Activated CD8-positive, alpha-beta T cell treated with anti-CD3 and anti-CD28 coated beads for 36 hours (primary cell): ENCODE data around the gene GLT8D1. TPM values are rescaled to one million over a fixed set of nuclear protein-coding genes. Genes with fewer than 3 reads are reported as not detected.

ENCODE experiments used
- ATAC-seq: fragments of 200-7000 bp; cut with Tn5 transposase; one replicate; pipeline ENCODE4 v1.10.0; 2021; ENCODE audit warnings: mild to moderate bottlenecking, moderate library complexity
- CTCF ChIA-PET: fragments of 350-600 bp; sonication (Branson Sonifier 250); formaldehyde crosslinking; loops from one replicate; lab custom pipeline; 2021; ENCODE audit warnings: antibody characterized with exemption; lab: Charles Lee
- POLR2A ChIA-PET: fragments of 350-600 bp; sonication (Branson Sonifier 250); formaldehyde crosslinking; loops from one replicate; lab custom pipeline; 2021; ENCODE audit warnings: antibody characterized with exemption; lab: Charles Lee
- DNase-seq: peaks from one replicate; pipeline ENCODE4 v3.0.0-alpha.2; 2020
- H3K27ac Mint-ChIP-seq: one replicate; pipeline ENCODE4 v1.8.0; 2021; ENCODE audit warnings: mild to moderate bottlenecking, mixed read lengths
- H3K27me3 Mint-ChIP-seq: one replicate; pipeline ENCODE4 v1.8.0; 2021; ENCODE audit warnings: mixed read lengths
- H3K36me3 Mint-ChIP-seq: one replicate; pipeline ENCODE4 v1.8.0; 2021; ENCODE audit warnings: low read depth, mixed read lengths
- H3K4me1 Mint-ChIP-seq: one replicate; pipeline ENCODE4 v1.8.0; 2021; ENCODE audit warnings: low read depth, mixed read lengths
- H3K4me3 Mint-ChIP-seq: one replicate; pipeline ENCODE4 v1.8.0; 2021; ENCODE audit warnings: mild to moderate bottlenecking, moderate library complexity, mixed read lengths
- H3K9me3 Mint-ChIP-seq: one replicate; pipeline ENCODE4 v1.8.0; 2021; ENCODE audit warnings: mixed read lengths
- intact Hi-C: fragments of 100-400 bp; cut with micrococcal nuclease; formaldehyde crosslinking; loops from one replicate; pipeline ENCODE4 v1.10.0; 2022
- total RNA-seq, 2 experiments: library from RNA; stranded (reverse); gene quantifications; one replicate each; pipeline ENCODE4 v1.2.3, GENCODE V29; 2021
- TF ChIP-seq, protein P1 (sequence below): fragments of 200-600 bp; IDR thresholded peaks from one replicate; pipeline ENCODE4 v1.8.0; 2022; ENCODE audit warnings: antibody characterized with exemption, mild to moderate bottlenecking

The GLT8D1 gene
- total RNA-seq, 2 experiments from 2014 or later: 34.0 to 35.0 TPM

GRCh38 chr3:52721730-52722008, 16.1 kb upstream of the GLT8D1 start:
- ATAC-seq: peak; percentile 27
- TF ChIP-seq, protein P1, sequence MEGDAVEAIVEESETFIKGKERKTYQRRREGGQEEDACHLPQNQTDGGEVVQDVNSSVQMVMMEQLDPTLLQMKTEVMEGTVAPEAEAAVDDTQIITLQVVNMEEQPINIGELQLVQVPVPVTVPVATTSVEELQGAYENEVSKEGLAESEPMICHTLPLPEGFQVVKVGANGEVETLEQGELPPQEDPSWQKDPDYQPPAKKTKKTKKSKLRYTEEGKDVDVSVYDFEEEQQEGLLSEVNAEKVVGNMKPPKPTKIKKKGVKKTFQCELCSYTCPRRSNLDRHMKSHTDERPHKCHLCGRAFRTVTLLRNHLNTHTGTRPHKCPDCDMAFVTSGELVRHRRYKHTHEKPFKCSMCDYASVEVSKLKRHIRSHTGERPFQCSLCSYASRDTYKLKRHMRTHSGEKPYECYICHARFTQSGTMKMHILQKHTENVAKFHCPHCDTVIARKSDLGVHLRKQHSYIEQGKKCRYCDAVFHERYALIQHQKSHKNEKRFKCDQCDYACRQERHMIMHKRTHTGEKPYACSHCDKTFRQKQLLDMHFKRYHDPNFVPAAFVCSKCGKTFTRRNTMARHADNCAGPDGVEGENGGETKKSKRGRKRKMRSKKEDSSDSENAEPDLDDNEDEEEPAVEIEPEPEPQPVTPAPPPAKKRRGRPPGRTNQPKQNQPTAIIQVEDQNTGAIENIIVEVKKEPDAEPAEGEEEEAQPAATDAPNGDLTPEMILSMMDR: no peak
- peaks cover 21% of the 10 kb centered on the region for H3K4me1 Mint-ChIP-seq
- peaks cover 4% of the 10 kb centered on the region for H3K9me3 Mint-ChIP-seq
- H3K36me3 Mint-ChIP-seq: peaks cover 12% of the 10 kb centered on the region
- DNase-seq: no peak
- ChIA-PET POLR2A (interaction anchor here (1.0 to 1.9 kb wide), 3 partner anchors 16 to 49 kb away, joined by 3 to 5 read pairs (median 5); partner anchors contain the start of genes GLT8D1, GNL3, NEK4 and SPCS1), CTCF (interaction anchor here (1.5 to 1.7 kb wide), 3 partner anchors 10 to 100 kb away, joined by 4 read pairs; no protein-coding TSS in a partner anchor)
- intact Hi-C loops: no loop called here
- H3K4me3 Mint-ChIP-seq: no peak overlapping the region
- H3K27me3 Mint-ChIP-seq: no peaks in the 10 kb centered on the region
- H3K27ac Mint-ChIP-seq: peak overlapping the region; percentile 69

DNA sequence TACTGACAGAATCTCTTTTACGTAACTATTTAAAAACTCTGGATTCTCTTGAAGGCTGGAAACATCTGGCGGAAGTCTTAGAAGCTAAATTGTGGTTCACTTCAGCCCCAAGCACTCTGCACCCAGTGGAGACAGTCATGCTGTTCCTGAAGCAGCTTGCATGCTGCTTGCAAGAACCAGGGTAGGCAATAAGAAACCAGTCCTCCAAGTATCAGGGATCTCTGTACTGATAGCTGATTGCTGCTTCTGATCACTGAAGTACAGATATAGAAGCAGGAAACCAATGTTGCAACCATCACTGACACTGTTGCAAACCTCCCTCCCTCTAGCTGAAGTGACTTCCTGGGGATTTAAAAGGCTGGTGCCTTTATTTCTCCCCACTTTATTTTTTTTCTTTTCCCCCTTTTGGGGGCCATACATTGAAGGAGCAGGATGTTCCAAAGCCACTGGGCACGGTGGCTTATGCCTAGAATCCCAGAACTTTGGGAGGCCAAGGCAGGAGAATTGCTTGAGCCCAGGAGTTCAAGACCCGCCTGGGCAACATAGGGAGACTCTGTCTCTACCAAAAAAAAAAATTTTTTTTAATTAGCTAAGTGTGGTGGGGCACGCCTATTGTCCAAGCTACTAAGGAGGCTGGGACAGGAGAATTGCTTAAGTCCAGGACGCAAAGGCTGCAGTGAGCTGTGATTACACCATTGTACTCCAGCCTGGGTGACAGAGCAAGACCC, 15.6 kb upstream of the GLT8D1 start:
- H3K36me3 Mint-ChIP-seq: peaks cover 12% of the 10 kb centered on the region
- CTCF ChIA-PET: interaction anchor here (1.2 to 1.7 kb wide), 4 partner anchors 10 to 101 kb away, joined by 3 to 4 read pairs (median 4); no protein-coding TSS in a partner anchor

DNA sequence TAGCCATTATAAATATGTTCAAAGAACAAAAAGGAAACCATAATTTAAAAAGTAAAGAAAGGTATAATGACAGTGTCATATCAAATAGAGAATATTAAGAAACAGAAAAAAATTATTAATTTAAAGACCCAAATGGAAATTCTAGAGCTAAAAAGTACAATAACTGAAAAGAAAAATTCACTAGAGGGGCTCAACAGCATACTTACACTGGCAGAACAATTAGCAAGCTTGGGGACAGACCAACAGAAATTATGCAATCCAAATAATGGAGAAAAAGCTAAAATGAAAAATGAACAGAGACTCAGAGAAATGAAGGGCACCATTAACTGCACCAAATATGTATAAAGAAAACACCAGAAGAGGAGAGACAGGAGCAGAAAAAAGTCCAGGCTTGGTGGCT, 14.0 kb upstream of the GLT8D1 start:
- Mint-ChIP-seq H3K4me3 (no peak overlapping the region), H3K27ac (no peak overlapping the region), H3K27me3 (no peaks in the 10 kb centered on the region), H3K36me3 (peaks cover 12% of the 10 kb centered on the region), H3K9me3 (peaks cover 4% of the 10 kb centered on the region), H3K4me1 (peaks cover 21% of the 10 kb centered on the region)
- intact Hi-C loops: no loop called here
- TF ChIP-seq, protein P1: no peak
- POLR2A ChIA-PET: interaction anchor here (0.8 to 1.9 kb wide), 2 partner anchors 29 to 51 kb away, joined by 4 to 5 read pairs; partner anchors contain the start of gene NEK4
- CTCF ChIA-PET: interaction anchor here (0.9 to 1.3 kb wide), 3 partner anchors 10 to 72 kb away, joined by 3 to 4 read pairs (median 3); no protein-coding TSS in a partner anchor
- DNase-seq: no peak
- no peak for ATAC-seq

More for the DNA sequence above, 15.6 kb upstream of the GLT8D1 start:
- H3K27me3 Mint-ChIP-seq: no peaks in the 10 kb centered on the region
- ATAC-seq: peak; percentile 61
- POLR2A ChIA-PET: interaction anchor here (0.7 to 1.9 kb wide), 5 partner anchors 16 to 207 kb away, joined by 3 to 5 read pairs (median 3); partner anchors contain the start of genes GLT8D1, GNL3, NEK4 and SPCS1
- TF ChIP-seq, protein P1: no peak
- peak; percentile 25 for DNase-seq
- H3K4me1 Mint-ChIP-seq: peaks cover 21% of the 10 kb centered on the region
- intact Hi-C loops: no loop called here
- H3K4me3 Mint-ChIP-seq: no peak overlapping the region
- peaks cover 4% of the 10 kb centered on the region for H3K9me3 Mint-ChIP-seq
- peak overlapping the region; percentile 69 for H3K27ac Mint-ChIP-seq

- POLR2A ChIA-PET: interaction anchor here (1.4 kb wide), 1 partner anchor 10 kb away, joined by 4 read pairs; the partner anchor contains the start of gene SPCS1
- DNase-seq (no peak), ATAC-seq (no peak)
- Mint-ChIP-seq H3K4me1 (peaks cover 8% of the 10 kb centered on the region), H3K4me3 (no peak overlapping the region), H3K9me3 (peaks cover 4% of the 10 kb centered on the region), H3K27me3 (no peaks in the 10 kb centered on the region), H3K36me3 (peaks cover 14% of the 10 kb centered on the region), H3K27ac (no peak overlapping the region)
- TF ChIP-seq, protein P1: no peak
- intact Hi-C loops: no loop called here
- CTCF ChIA-PET: interaction anchor here (1.4 to 2.1 kb wide), 2 partner anchors 8 to 398 kb away, joined by 3 to 4 read pairs; no protein-coding TSS in a partner anchor
These were observed 10.2 kb upstream of the GLT8D1 start for GRCh38 chr3:52715714-52716305.
